Naive B cell (primary cell): ENCODE data around the gene HTT. TPM values are rescaled to one million over a fixed set of nuclear protein-coding genes. Genes with fewer than 3 reads are reported as not detected.

ENCODE experiments used
- ATAC-seq, 2 donors: fragments of 150-1000 bp; cut with Tn5 transposase; 2 replicates each; pipeline ENCODE4 v1.10.0; 2021; ENCODE audit warnings: low read depth in 2 of 2, mild to moderate bottlenecking in 2 of 2, moderate library complexity in 2 of 2
- DNase-seq: peaks from one replicate; pipeline ENCODE4 v3.0.0; 2022
- H3K27ac Mint-ChIP-seq, 6 donors: one replicate each; pipeline ENCODE4 v1.8.0; 2020 to 2022; ENCODE audit warnings: mild to moderate bottlenecking in 6 of 6, mixed read lengths in 6 of 6, moderate library complexity in 5 of 6, inconsistent platforms in 2 of 6
- H3K27me3 Mint-ChIP-seq, 3 donors: one replicate each; pipeline ENCODE4 v1.8.0; 2021 to 2022; ENCODE audit warnings: mixed read lengths in 3 of 3, mild to moderate bottlenecking in 1 of 3
- H3K36me3 Mint-ChIP-seq, 2 donors: one replicate each; pipeline ENCODE4 v1.8.0; 2020 to 2022; ENCODE audit warnings: mixed read lengths in 2 of 2, inconsistent platforms in 1 of 2, mild to moderate bottlenecking in 1 of 2
- H3K4me1 Mint-ChIP-seq, 3 donors: one replicate each; pipeline ENCODE4 v1.8.0; 2020 to 2022; ENCODE audit warnings: mixed read lengths in 3 of 3, inconsistent platforms in 1 of 3, mild to moderate bottlenecking in 1 of 3, moderate library complexity in 1 of 3
- H3K4me3 Mint-ChIP-seq, 8 donors: one replicate each; pipeline ENCODE4 v1.8.0; 2020 to 2022; ENCODE audit warnings: mild to moderate bottlenecking in 8 of 8, mixed read lengths in 8 of 8, moderate library complexity in 8 of 8, inconsistent platforms in 2 of 8
- H3K9me3 Mint-ChIP-seq, 7 donors: one replicate each; pipeline ENCODE4 v1.8.0; 2020 to 2022; ENCODE audit warnings: mixed read lengths in 7 of 7, mild to moderate bottlenecking in 5 of 7, inconsistent platforms in 2 of 7, moderate library complexity in 1 of 7
- polyA plus RNA-seq, 6 donors: library from polyadenylated mRNA; unstranded; fragments of 300-500 nt; fragmentation: Illumina TruSeq; gene quantifications; one replicate each; pipeline ENCODE4 v1.2.3, GENCODE V29; 2021; ENCODE audit warnings: low read depth in 6 of 6

HTT gene
- polyA plus RNA-seq, 6 donors from 2014 or later: 8.7 to 15.4 (median 11.0) TPM

- Mint-ChIP-seq H3K27me3 (no peaks in the 10 kb centered on the region), H3K4me1 (peaks cover 0 to 13% (median 0%) of the 10 kb centered on the region in 3 donors), H3K4me3 (peak overlapping the region in 1 of 8 donors; percentile 39), H3K27ac (peak overlapping the region in 2 of 6 donors; percentile 61 to 76), H3K36me3 (peaks cover 19 to 37% of the 10 kb centered on the region in 2 donors), H3K9me3 (no peaks in the 10 kb centered on the region)
- no peak for DNase-seq
- no peak for ATAC-seq
These were observed 159.1 kb downstream of the HTT start for GRCh38 chr4:3233391-3234071.

GRCh38 chr4:3234171-3235029, 159.9 kb downstream of the HTT start:
- H3K36me3 Mint-ChIP-seq: peaks cover 12 to 29% of the 10 kb centered on the region in 2 donors
- H3K27me3 Mint-ChIP-seq: no peaks in the 10 kb centered on the region
- peak overlapping the region in 1 of 8 donors; percentile 18 for H3K4me3 Mint-ChIP-seq
- no peaks in the 10 kb centered on the region for H3K9me3 Mint-ChIP-seq
- ATAC-seq: no peak
- no peak for DNase-seq
- H3K4me1 Mint-ChIP-seq: peaks cover 0 to 8% (median 0%) of the 10 kb centered on the region in 3 donors
- peak overlapping the region in 2 of 6 donors; percentile 86 to 94 for H3K27ac Mint-ChIP-seq

- Mint-ChIP-seq H3K27me3 (no peaks in the 10 kb centered on the region), H3K4me3 (no peak overlapping the region), H3K4me1 (peaks cover 0 to 8% (median 0%) of the 10 kb centered on the region in 3 donors), H3K36me3 (peaks cover 9 to 24% of the 10 kb centered on the region in 2 donors), H3K27ac (peak overlapping the region in 2 of 6 donors; percentile 86 to 94), H3K9me3 (no peaks in the 10 kb centered on the region)
- no peak for ATAC-seq
- no peak for DNase-seq
These were observed 160.5 kb downstream of the HTT start for GRCh38 chr4:3235030-3235345.

GRCh38 chr4:3235581-3235980, 161.1 kb downstream of the HTT start:
- Mint-ChIP-seq H3K4me3 (no peak overlapping the region), H3K9me3 (no peaks in the 10 kb centered on the region), H3K4me1 (peaks cover 0 to 8% (median 0%) of the 10 kb centered on the region in 3 donors), H3K36me3 (peaks cover 10 to 26% of the 10 kb centered on the region in 2 donors), H3K27ac (peak overlapping the region in 1 of 6 donors; percentile 44), H3K27me3 (no peaks in the 10 kb centered on the region)
- ATAC-seq (no peak), DNase-seq (no peak)

- peaks cover 9 to 30% of the 10 kb centered on the region in 2 donors for H3K36me3 Mint-ChIP-seq
- no peak overlapping the region for H3K27ac Mint-ChIP-seq
- DNase-seq (no peak), ATAC-seq (no peak)
- peaks cover 0 to 8% (median 0%) of the 10 kb centered on the region in 3 donors for H3K4me1 Mint-ChIP-seq
- no peaks in the 10 kb centered on the region for H3K27me3 Mint-ChIP-seq
- H3K4me3 Mint-ChIP-seq: no peak overlapping the region
- H3K9me3 Mint-ChIP-seq: no peaks in the 10 kb centered on the region
These were observed 161.9 kb downstream of the HTT start for GRCh38 chr4:3236326-3236878.

GRCh38 chr4:3237266-3237665, 162.8 kb downstream of the HTT start:
- peaks cover 0 to 8% (median 0%) of the 10 kb centered on the region in 3 donors for H3K4me1 Mint-ChIP-seq
- H3K9me3 Mint-ChIP-seq: no peaks in the 10 kb centered on the region
- ATAC-seq (no peak), DNase-seq (no peak)
- no peak overlapping the region for H3K27ac Mint-ChIP-seq
- H3K4me3 Mint-ChIP-seq: no peak overlapping the region
- peaks cover 3 to 22% of the 10 kb centered on the region in 2 donors for H3K36me3 Mint-ChIP-seq
- H3K27me3 Mint-ChIP-seq: no peaks in the 10 kb centered on the region

- no peak for ATAC-seq
- Mint-ChIP-seq H3K36me3 (peaks cover 3 to 22% of the 10 kb centered on the region in 2 donors), H3K27ac (peak overlapping the region in 1 of 6 donors; percentile 76), H3K4me1 (peaks cover 0 to 10% (median under 1%) of the 10 kb centered on the region in 3 donors), H3K9me3 (no peaks in the 10 kb centered on the region), H3K27me3 (no peaks in the 10 kb centered on the region), H3K4me3 (no peak overlapping the region)
- DNase-seq: no peak
These were observed 163.5 kb downstream of the HTT start for GRCh38 chr4:3237712-3238560.

- H3K36me3 Mint-ChIP-seq: peaks cover 3 to 17% of the 10 kb centered on the region in 2 donors
These were observed 164.2 kb downstream of the HTT start for GRCh38 chr4:3238721-3239120.

GRCh38 chr4:3239303-3239702, 164.8 kb downstream of the HTT start:
- peaks cover 3 to 11% of the 10 kb centered on the region in 2 donors for H3K36me3 Mint-ChIP-seq
- no peaks in the 10 kb centered on the region for H3K27me3 Mint-ChIP-seq
- H3K4me1 Mint-ChIP-seq: peaks cover 4 to 10% (median 7%) of the 10 kb centered on the region in 3 donors
- ATAC-seq (no peak), DNase-seq (no peak)
- no peaks in the 10 kb centered on the region for H3K9me3 Mint-ChIP-seq
- no peak overlapping the region for H3K4me3 Mint-ChIP-seq
- H3K27ac Mint-ChIP-seq: no peak overlapping the region

More at GRCh38 chr4:3238721-3239120, 164.2 kb downstream of the HTT start:
- no peak overlapping the region for H3K4me3 Mint-ChIP-seq
- no peak for DNase-seq
- ATAC-seq: no peak
- peaks cover 4 to 9% (median 8%) of the 10 kb centered on the region in 3 donors for H3K4me1 Mint-ChIP-seq
- H3K27ac Mint-ChIP-seq: peak overlapping the region in 1 of 6 donors; percentile 22
- no peaks in the 10 kb centered on the region for H3K9me3 Mint-ChIP-seq
- H3K27me3 Mint-ChIP-seq: no peaks in the 10 kb centered on the region

GRCh38 chr4:3239998-3240920, 165.8 kb downstream of the HTT start:
- Mint-ChIP-seq H3K9me3 (no peaks in the 10 kb centered on the region), H3K27ac (peak overlapping the region in 1 of 6 donors; percentile 44), H3K27me3 (no peaks in the 10 kb centered on the region), H3K4me1 (peaks cover 3 to 10% (median 4%) of the 10 kb centered on the region in 3 donors), H3K36me3 (peaks cover 3 to 6% of the 10 kb centered on the region in 2 donors), H3K4me3 (no peak overlapping the region)
- DNase-seq (no peak), ATAC-seq (no peak)

- Mint-ChIP-seq H3K36me3 (peaks cover 3 to 6% of the 10 kb centered on the region in 2 donors), H3K4me1 (peaks cover 3 to 10% (median 4%) of the 10 kb centered on the region in 3 donors), H3K4me3 (no peak overlapping the region), H3K9me3 (no peaks in the 10 kb centered on the region), H3K27me3 (no peaks in the 10 kb centered on the region), H3K27ac (peak overlapping the region in 3 of 6 donors; percentile 32 to 66 (median 34))
- DNase-seq: no peak
- ATAC-seq: no peak
These were observed 166.5 kb downstream of the HTT start for GRCh38 chr4:3240936-3241522.
